Measurements from ENCODE around the gene ANXA6.

GRCh38 chr5:151098768-151099121 is 58.8 kb downstream of the ANXA6 start:
- no peak for TF ChIP-seq CSDC2 (CRISPR knock-in tag; IDR thresholded peaks at IDR 0.05)
- no peak for TF ChIP-seq ZFP30 (CRISPR knock-in tag; IDR thresholded peaks at IDR 0.05)
- no peak for TF ChIP-seq CSRNP3 (CRISPR knock-in tag; IDR thresholded peaks at IDR 0.05)
- TF ChIP-seq ZFP3 (CRISPR knock-in tag; IDR thresholded peaks at IDR 0.05): no peak
- TF ChIP-seq ZNF70 (CRISPR knock-in tag; IDR thresholded peaks at IDR 0.05): no peak
- TF ChIP-seq POU6F1 (CRISPR knock-in tag; IDR thresholded peaks at IDR 0.05; ENCODE audit: borderline replicate concordance, low read depth): no peak
- TF ChIP-seq PATZ1 (CRISPR knock-in tag; IDR thresholded peaks at IDR 0.05; ENCODE audit: borderline replicate concordance): no peak
- no peak for TF ChIP-seq CREB5 (CRISPR knock-in tag; IDR thresholded peaks at IDR 0.05; ENCODE audit: low read depth)
- TF ChIP-seq ARNTL (CRISPR knock-in tag; IDR thresholded peaks at IDR 0.05; ENCODE audit: borderline replicate concordance, low read depth): no peak
- TF ChIP-seq ESRRG (CRISPR knock-in tag; IDR thresholded peaks at IDR 0.05): no peak

Measured in SK-N-SH treated with all-trans-retinoic acid at 6 μM for 48 hours (cell line).